SK-N-SH (cell line): Measurements from ENCODE around the gene ELL3.

ENCODE experiments used
- CHD2 ChIP-seq: fragments of 150-350 bp; IDR thresholded peaks from 2 replicates; pipeline ENCODE4 v1.6.1; 2018; ENCODE audit warnings: low read length; ENCODE audit not compliant: partially characterized antibody
- GATA2 ChIP-seq: sonication (generic); formaldehyde crosslinking; IDR thresholded peaks from 2 replicates; pipeline ENCODE4 v1.5.0; 2020; ENCODE audit warnings: mild to moderate bottlenecking, missing genetic modification reagents
- NRF1 ChIP-seq: IDR thresholded peaks from 2 replicates; pipeline ENCODE4 v1.6.1; 2012; ENCODE audit warnings: low read depth, mild to moderate bottlenecking, low read length
- POLR2AphosphoS5 ChIP-seq: IDR thresholded peaks from 2 replicates; pipeline ENCODE4 v1.6.1; 2012; ENCODE audit warnings: low read depth, low read length
- RAD21 ChIP-seq: IDR thresholded peaks from 2 replicates; pipeline ENCODE4 v1.6.1; 2012; ENCODE audit warnings: mild to moderate bottlenecking, low read length
- SMC3 ChIP-seq: IDR thresholded peaks from 2 replicates; pipeline ENCODE4 v1.6.1; 2012; ENCODE audit warnings: low read depth, low read length, improper control_type of control experiment
- TAF1 ChIP-seq: IDR thresholded peaks from 2 replicates; pipeline ENCODE4 v1.6.1; 2012; ENCODE audit warnings: low read depth, mild to moderate bottlenecking, low read length, moderate library complexity, borderline replicate concordance
- TEAD4 ChIP-seq: IDR thresholded peaks from 2 replicates; pipeline ENCODE4 v1.4.0; 2012; ENCODE audit warnings: mild to moderate bottlenecking, borderline replicate concordance; ENCODE audit not compliant: insufficient read depth
- YY1 ChIP-seq: IDR thresholded peaks from 2 replicates; pipeline ENCODE4 v1.4.0; 2012; ENCODE audit warnings: low read depth, mild to moderate bottlenecking
- TF ChIP-seq, protein P1 (sequence below): fragments of 200-600 bp; sonication (generic); IDR thresholded peaks from 2 replicates; pipeline ENCODE4 v1.6.1; 2017; ENCODE audit warnings: antibody characterized with exemption, mild to moderate bottlenecking, moderate library complexity
- TF ChIP-seq, protein P2 (sequence below): IDR thresholded peaks from 2 replicates; pipeline ENCODE4 v1.6.1; 2012; ENCODE audit warnings: mild to moderate bottlenecking, low read depth, low read length, moderate library complexity
- TF ChIP-seq, protein P3 (sequence below): IDR thresholded peaks from 2 replicates; pipeline ENCODE4 v1.4.0; 2012; ENCODE audit warnings: low read depth, borderline replicate concordance
- TF ChIP-seq, protein P4 (sequence below): IDR thresholded peaks from 2 replicates; pipeline ENCODE4 v1.4.0; 2012; ENCODE audit warnings: low read depth
- TF ChIP-seq, protein P5 (sequence below): fragments of 150-350 bp; IDR thresholded peaks from 2 replicates; pipeline ENCODE4 v1.6.1; 2016; ENCODE audit warnings: mild to moderate bottlenecking, low read depth, low read length

DNA sequence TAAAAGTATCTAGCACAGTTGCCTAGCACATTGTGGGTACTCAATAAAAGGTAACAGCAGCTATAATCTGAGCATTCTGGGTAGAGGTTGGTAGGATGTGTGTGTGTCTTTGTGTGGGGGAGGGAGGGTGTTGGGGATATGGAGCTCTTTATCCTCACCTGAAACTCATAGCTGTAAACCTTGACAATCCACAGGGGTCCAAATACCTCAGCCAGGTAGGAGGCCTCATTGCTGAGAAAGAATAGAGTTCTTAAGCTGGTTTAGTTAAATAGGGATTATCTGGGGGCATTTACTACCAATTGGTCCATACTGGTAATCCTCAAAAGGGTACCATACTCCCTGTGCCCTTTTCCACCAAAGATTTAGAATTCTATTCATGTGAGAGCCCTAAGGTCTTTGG is 19.2 kb upstream of the ELL3 start:
- TF ChIP-seq, protein P1, sequence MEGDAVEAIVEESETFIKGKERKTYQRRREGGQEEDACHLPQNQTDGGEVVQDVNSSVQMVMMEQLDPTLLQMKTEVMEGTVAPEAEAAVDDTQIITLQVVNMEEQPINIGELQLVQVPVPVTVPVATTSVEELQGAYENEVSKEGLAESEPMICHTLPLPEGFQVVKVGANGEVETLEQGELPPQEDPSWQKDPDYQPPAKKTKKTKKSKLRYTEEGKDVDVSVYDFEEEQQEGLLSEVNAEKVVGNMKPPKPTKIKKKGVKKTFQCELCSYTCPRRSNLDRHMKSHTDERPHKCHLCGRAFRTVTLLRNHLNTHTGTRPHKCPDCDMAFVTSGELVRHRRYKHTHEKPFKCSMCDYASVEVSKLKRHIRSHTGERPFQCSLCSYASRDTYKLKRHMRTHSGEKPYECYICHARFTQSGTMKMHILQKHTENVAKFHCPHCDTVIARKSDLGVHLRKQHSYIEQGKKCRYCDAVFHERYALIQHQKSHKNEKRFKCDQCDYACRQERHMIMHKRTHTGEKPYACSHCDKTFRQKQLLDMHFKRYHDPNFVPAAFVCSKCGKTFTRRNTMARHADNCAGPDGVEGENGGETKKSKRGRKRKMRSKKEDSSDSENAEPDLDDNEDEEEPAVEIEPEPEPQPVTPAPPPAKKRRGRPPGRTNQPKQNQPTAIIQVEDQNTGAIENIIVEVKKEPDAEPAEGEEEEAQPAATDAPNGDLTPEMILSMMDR: no peak
- TF ChIP-seq, protein P2, sequence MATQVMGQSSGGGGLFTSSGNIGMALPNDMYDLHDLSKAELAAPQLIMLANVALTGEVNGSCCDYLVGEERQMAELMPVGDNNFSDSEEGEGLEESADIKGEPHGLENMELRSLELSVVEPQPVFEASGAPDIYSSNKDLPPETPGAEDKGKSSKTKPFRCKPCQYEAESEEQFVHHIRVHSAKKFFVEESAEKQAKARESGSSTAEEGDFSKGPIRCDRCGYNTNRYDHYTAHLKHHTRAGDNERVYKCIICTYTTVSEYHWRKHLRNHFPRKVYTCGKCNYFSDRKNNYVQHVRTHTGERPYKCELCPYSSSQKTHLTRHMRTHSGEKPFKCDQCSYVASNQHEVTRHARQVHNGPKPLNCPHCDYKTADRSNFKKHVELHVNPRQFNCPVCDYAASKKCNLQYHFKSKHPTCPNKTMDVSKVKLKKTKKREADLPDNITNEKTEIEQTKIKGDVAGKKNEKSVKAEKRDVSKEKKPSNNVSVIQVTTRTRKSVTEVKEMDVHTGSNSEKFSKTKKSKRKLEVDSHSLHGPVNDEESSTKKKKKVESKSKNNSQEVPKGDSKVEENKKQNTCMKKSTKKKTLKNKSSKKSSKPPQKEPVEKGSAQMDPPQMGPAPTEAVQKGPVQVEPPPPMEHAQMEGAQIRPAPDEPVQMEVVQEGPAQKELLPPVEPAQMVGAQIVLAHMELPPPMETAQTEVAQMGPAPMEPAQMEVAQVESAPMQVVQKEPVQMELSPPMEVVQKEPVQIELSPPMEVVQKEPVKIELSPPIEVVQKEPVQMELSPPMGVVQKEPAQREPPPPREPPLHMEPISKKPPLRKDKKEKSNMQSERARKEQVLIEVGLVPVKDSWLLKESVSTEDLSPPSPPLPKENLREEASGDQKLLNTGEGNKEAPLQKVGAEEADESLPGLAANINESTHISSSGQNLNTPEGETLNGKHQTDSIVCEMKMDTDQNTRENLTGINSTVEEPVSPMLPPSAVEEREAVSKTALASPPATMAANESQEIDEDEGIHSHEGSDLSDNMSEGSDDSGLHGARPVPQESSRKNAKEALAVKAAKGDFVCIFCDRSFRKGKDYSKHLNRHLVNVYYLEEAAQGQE: no peak
- TF ChIP-seq, protein P3, sequence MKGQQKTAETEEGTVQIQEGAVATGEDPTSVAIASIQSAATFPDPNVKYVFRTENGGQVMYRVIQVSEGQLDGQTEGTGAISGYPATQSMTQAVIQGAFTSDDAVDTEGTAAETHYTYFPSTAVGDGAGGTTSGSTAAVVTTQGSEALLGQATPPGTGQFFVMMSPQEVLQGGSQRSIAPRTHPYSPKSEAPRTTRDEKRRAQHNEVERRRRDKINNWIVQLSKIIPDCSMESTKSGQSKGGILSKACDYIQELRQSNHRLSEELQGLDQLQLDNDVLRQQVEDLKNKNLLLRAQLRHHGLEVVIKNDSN: no peak
- no peak for TF ChIP-seq SMC3
- TF ChIP-seq TAF1: no peak
- TF ChIP-seq NRF1: no peak
- TF ChIP-seq GATA2 (CRISPR knock-in tag): no peak
- no peak for TF ChIP-seq RAD21
- TF ChIP-seq TEAD4: no peak
- TF ChIP-seq YY1: no peak
- no peak for TF ChIP-seq POLR2AphosphoS5
- TF ChIP-seq, protein P4, sequence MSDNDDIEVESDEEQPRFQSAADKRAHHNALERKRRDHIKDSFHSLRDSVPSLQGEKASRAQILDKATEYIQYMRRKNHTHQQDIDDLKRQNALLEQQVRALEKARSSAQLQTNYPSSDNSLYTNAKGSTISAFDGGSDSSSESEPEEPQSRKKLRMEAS: no peak
- no peak for TF ChIP-seq CHD2
- TF ChIP-seq, protein P5, sequence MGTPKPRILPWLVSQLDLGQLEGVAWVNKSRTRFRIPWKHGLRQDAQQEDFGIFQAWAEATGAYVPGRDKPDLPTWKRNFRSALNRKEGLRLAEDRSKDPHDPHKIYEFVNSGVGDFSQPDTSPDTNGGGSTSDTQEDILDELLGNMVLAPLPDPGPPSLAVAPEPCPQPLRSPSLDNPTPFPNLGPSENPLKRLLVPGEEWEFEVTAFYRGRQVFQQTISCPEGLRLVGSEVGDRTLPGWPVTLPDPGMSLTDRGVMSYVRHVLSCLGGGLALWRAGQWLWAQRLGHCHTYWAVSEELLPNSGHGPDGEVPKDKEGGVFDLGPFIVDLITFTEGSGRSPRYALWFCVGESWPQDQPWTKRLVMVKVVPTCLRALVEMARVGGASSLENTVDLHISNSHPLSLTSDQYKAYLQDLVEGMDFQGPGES: no peak
